ENCODE data around the gene TFAP2B. TPM values are rescaled to one million over a fixed set of nuclear protein-coding genes. Genes with fewer than 3 reads are reported as not detected.

Gene TFAP2B
- total RNA-seq, 1 experiment from 2014 or later: not detected

DNA sequence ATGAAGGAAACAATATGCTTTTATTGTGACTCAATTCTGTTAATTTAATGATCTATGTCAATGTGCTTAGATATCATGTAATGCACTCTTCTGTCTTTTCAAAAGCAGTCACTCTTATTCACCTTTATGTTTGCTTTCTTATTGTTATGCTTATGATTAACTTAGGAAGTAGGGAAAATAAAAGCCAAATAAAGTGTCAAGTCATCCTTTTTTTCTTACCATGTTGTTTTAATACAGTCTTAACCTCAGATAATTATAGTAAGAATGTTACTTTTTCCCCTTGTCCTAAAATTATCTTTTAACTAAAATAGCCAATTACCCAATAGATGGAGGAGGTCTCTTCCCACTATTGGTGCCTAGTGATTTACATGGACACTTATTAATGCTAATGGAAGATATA lies 72.6 kb downstream of the TFAP2B start:
- Histone ChIP-seq H3K9ac (ENCODE audit: extremely low read depth, insufficient read length, low read length) (no peak overlapping the region), H2BK12ac (ENCODE audit: insufficient read length, low read depth, low read length) (no peak overlapping the region), H4K20me1 (ENCODE audit: control insufficient read depth, insufficient read depth, insufficient read length) (no peaks in the 10 kb centered on the region), H3K27ac (ENCODE audit: insufficient read length, low read depth, low read length) (no peak overlapping the region), H3T11ph (ENCODE audit: low read length) (no peak overlapping the region), H2AK5ac (ENCODE audit: insufficient read length, low read length) (no peak overlapping the region), H3K27me3 (ENCODE audit: insufficient read depth, low read length) (no peaks in the 10 kb centered on the region), H3K23me2 (ENCODE audit: insufficient read length, low read depth, low read length, poor library complexity, severe bottlenecking) (no peaks in the 10 kb centered on the region), H2BK5ac (ENCODE audit: insufficient read length, low read length) (no peak overlapping the region), H3K18ac (ENCODE audit: insufficient read length, low read depth, low read length) (no peak overlapping the region), H3K4ac (ENCODE audit: low read depth, low read length) (no peak overlapping the region), H3K4me2 (ENCODE audit: insufficient read depth, insufficient read length, low read length) (no peak overlapping the region), H4K8ac (replicated peaks; ENCODE audit: insufficient read length, low read depth, low read length) (no peak overlapping the region), H2AFZ (ENCODE audit: low read length) (no peak overlapping the region), H3K4me1 (ENCODE audit: insufficient read depth, low read length) (no peaks in the 10 kb centered on the region), H2BK15ac (ENCODE audit: low read depth, low read length) (no peak overlapping the region), H3K23ac (ENCODE audit: insufficient read length, low read depth, low read length) (no peak overlapping the region), H2BK120ac (ENCODE audit: low read depth, low read length, poor library complexity, severe bottlenecking) (no peak overlapping the region), H3K9me3 (ENCODE audit: control insufficient read depth, low read depth, low read length) (no peaks in the 10 kb centered on the region), H3K79me2 (ENCODE audit: insufficient read depth, low read length) (no peaks in the 10 kb centered on the region), H2BK20ac (ENCODE audit: low read depth, low read length, poor library complexity, severe bottlenecking) (no peak overlapping the region), H3K79me1 (ENCODE audit: insufficient read depth, low read depth, low read length, poor library complexity, severe bottlenecking) (no peaks in the 10 kb centered on the region), H4K91ac (ENCODE audit: insufficient read length, low read depth, low read length) (no peak overlapping the region), H4K5ac (ENCODE audit: insufficient read length, low read depth, low read length) (no peak overlapping the region), H3K56ac (ENCODE audit: insufficient read length, low read depth, low read length) (no peak overlapping the region), H3K14ac (ENCODE audit: insufficient read depth, low read length) (no peak overlapping the region)
- no peak for DNase-seq
- peaks cover 0 to 5% (median 2%) of the 10 kb centered on the region in 3 experiments; a peak in 3 of 7 replicates for H3K36me3 Mint-ChIP-seq (ENCODE audit: insufficient read depth in 1 of 3, low read depth in 3 of 3)
- H3K4me1 Mint-ChIP-seq: peaks cover 0 to 16% of the 10 kb centered on the region in 2 experiments; a peak in 2 of 4 replicates
- H3K27me3 Mint-ChIP-seq (ENCODE audit: low read depth): no peaks in the 10 kb centered on the region
- H3K27ac Mint-ChIP-seq: no peak overlapping the region
- no peak overlapping the region for H3K4me3 Mint-ChIP-seq
- TF ChIP-seq, protein P1, sequence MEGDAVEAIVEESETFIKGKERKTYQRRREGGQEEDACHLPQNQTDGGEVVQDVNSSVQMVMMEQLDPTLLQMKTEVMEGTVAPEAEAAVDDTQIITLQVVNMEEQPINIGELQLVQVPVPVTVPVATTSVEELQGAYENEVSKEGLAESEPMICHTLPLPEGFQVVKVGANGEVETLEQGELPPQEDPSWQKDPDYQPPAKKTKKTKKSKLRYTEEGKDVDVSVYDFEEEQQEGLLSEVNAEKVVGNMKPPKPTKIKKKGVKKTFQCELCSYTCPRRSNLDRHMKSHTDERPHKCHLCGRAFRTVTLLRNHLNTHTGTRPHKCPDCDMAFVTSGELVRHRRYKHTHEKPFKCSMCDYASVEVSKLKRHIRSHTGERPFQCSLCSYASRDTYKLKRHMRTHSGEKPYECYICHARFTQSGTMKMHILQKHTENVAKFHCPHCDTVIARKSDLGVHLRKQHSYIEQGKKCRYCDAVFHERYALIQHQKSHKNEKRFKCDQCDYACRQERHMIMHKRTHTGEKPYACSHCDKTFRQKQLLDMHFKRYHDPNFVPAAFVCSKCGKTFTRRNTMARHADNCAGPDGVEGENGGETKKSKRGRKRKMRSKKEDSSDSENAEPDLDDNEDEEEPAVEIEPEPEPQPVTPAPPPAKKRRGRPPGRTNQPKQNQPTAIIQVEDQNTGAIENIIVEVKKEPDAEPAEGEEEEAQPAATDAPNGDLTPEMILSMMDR (conservative IDR thresholded peaks at IDR 0.05): no peak
- peaks cover 4 to 11% of the 10 kb centered on the region in 2 experiments; a peak in 4 of 5 replicates for H3K9me3 Mint-ChIP-seq

Other genes with a start within 250 kb of the TFAP2B start
- gene TFAP2D, start 105.3 kb upstream of the TFAP2B start, total RNA-seq (2021): not detected in 2 replicates

Measured in H9 (cell line).